ENCODE results near the gene PFKL. TPM values are rescaled to one million over a fixed set of nuclear protein-coding genes. Genes with fewer than 3 reads are reported as not detected.

The PFKL gene
- total and polyA plus RNA-seq, 2 of the 8 experiments (the other 6 are each of a cell fraction or from before 2014, with no cell fraction given): 80.2 to 82.3 TPM

GRCh38 chr21:44337941-44338895 is 38.4 kb downstream of the PFKL start (continued):
- TF ChIP-seq JUN (IDR thresholded peaks at IDR 0.05; ENCODE audit: low read depth, low read length) (no peak), ATF2 (IDR thresholded peaks at IDR 0.05; ENCODE audit: low read length) (no peak), RAD21 (IDR thresholded peaks at IDR 0.05 in 1 of 2, conservative IDR thresholded peaks at IDR 0.05 in 1 of 2; ENCODE audit: low read depth in 2 of 2, low read length in 2 of 2) (peak; percentile 42 to 52), CTCF (IDR thresholded peaks at IDR 0.05; ENCODE audit: control extremely low read depth in 1 of 3, insufficient read depth in 1 of 3, low read depth in 1 of 3, low read length in 3 of 3) (peak in 2 of 3 experiments; percentile 40 to 45; a peak in 3 of 4 replicates), EZH2 (IDR thresholded peaks at IDR 0.05; ENCODE audit: low read depth, low read length, severe bottlenecking) (no peak), SRF (IDR thresholded peaks at IDR 0.05; ENCODE audit: low read depth, low read length) (no peak), RFX5 (IDR thresholded peaks at IDR 0.05; ENCODE audit: borderline replicate concordance, low read depth, low read length) (no peak), CREB1 (IDR thresholded peaks at IDR 0.05) (no peak), SIX5 (IDR thresholded peaks at IDR 0.05; ENCODE audit: low read depth, low read length) (no peak), CEBPB (IDR thresholded peaks at IDR 0.05; ENCODE audit: low read depth, low read length) (no peak), NANOG (IDR thresholded peaks at IDR 0.05; ENCODE audit: insufficient read depth, low read depth, low read length, poor library complexity, severe bottlenecking) (no peak), KDM1A (IDR thresholded peaks at IDR 0.05; ENCODE audit: borderline replicate concordance, low read length) (no peak), KDM5A (IDR thresholded peaks at IDR 0.05; ENCODE audit: low read length) (no peak), NRF1 (IDR thresholded peaks at IDR 0.05; ENCODE audit: low read depth, low read length) (no peak), EP300 (IDR thresholded peaks at IDR 0.05; ENCODE audit: borderline replicate concordance in 1 of 2, low read depth in 2 of 2, low read length in 2 of 2) (no peak), YY1 (IDR thresholded peaks at IDR 0.05; ENCODE audit: low read depth, low read length) (no peak), SIN3A (conservative IDR thresholded peaks at IDR 0.05 in 1 of 2, IDR thresholded peaks at IDR 0.05 in 1 of 2; ENCODE audit: low read depth in 1 of 2, low read length in 2 of 2) (peak; percentile 18 to 75; a peak in 1 of 4 replicates), SP4 (IDR thresholded peaks at IDR 0.05; ENCODE audit: low read length) (no peak)

Data from H1 (cell line).